ENCODE measurements around the gene COL25A1. TPM values are rescaled to one million over a fixed set of nuclear protein-coding genes. Genes with fewer than 3 reads are reported as not detected.
A peak's percentile ranks its signal among the peaks of the same experiment; 100 is the strongest.

COL25A1 gene
- total RNA-seq, 2 donors from 2014 or later, result 4.0 to 6.2 TPM

- Histone ChIP-seq H3K4me3 (ENCODE audit: low read length) (no peak overlapping the region), H3K27ac (ENCODE audit: low read depth, low read length) (no peak overlapping the region), H3K9me3 (ENCODE audit: control insufficient read depth, low read length) (peaks cover 30% of the 10 kb centered on the region), H3K9ac (ENCODE audit: extremely low read depth, low read length, poor library complexity, severe bottlenecking) (no peak overlapping the region), H3K4me1 (ENCODE audit: control insufficient read depth, insufficient read depth, low read length) (no peaks in the 10 kb centered on the region), H3K36me3 (ENCODE audit: control insufficient read depth, insufficient read depth, low read length) (no peaks in the 10 kb centered on the region), H3K27me3 (ENCODE audit: control insufficient read depth, insufficient read depth, low read length, poor library complexity, severe bottlenecking) (peaks cover 20% of the 10 kb centered on the region)
- no peak overlapping the region for H3K27ac Mint-ChIP-seq
- WGBS, 2 experiments (ENCODE audit: insufficient coverage in 1 of 2, insufficient read length in 1 of 2), result 100% methylated on average over 4 of the region's 4 CpGs; no CpG with 5 or more reads in 1 of the 2 experiments
- peaks cover 13% of the 10 kb centered on the region for H3K4me1 Mint-ChIP-seq
- no peak for DNase-seq
- no peak for TF ChIP-seq CTCF (conservative IDR thresholded peaks at IDR 0.05)
- H3K4me3 Mint-ChIP-seq, result no peak overlapping the region
- H3K36me3 Mint-ChIP-seq (ENCODE audit: low read depth), result peaks cover 5% of the 10 kb centered on the region
- H3K27me3 Mint-ChIP-seq (ENCODE audit: insufficient read depth), result peaks cover 31% of the 10 kb centered on the region
- H3K9me3 Mint-ChIP-seq, result peaks cover 40% of the 10 kb centered on the region
Measured at GRCh38 chr4:108763986-108764385, 538.5 kb downstream of the COL25A1 start.

- Mint-ChIP-seq H3K4me1 (peaks cover 13% of the 10 kb centered on the region), H3K36me3 (ENCODE audit: low read depth) (peaks cover 5% of the 10 kb centered on the region), H3K27me3 (ENCODE audit: insufficient read depth) (peaks cover 31% of the 10 kb centered on the region), H3K4me3 (peak overlapping the region; percentile 76), H3K27ac (no peak overlapping the region), H3K9me3 (peaks cover 40% of the 10 kb centered on the region)
- Histone ChIP-seq H3K9ac (ENCODE audit: extremely low read depth, low read length, poor library complexity, severe bottlenecking) (no peak overlapping the region), H3K27ac (ENCODE audit: low read depth, low read length) (no peak overlapping the region), H3K27me3 (ENCODE audit: control insufficient read depth, insufficient read depth, low read length, poor library complexity, severe bottlenecking) (peaks cover 20% of the 10 kb centered on the region), H3K4me1 (ENCODE audit: control insufficient read depth, insufficient read depth, low read length) (no peaks in the 10 kb centered on the region), H3K36me3 (ENCODE audit: control insufficient read depth, insufficient read depth, low read length) (no peaks in the 10 kb centered on the region), H3K4me3 (ENCODE audit: low read length) (peak overlapping the region; percentile 78), H3K9me3 (ENCODE audit: control insufficient read depth, low read length) (peaks cover 30% of the 10 kb centered on the region)
- 53 to 81% methylated on average over 7 to 11 of the region's 11 CpGs for WGBS, 2 experiments (ENCODE audit: insufficient coverage in 1 of 2, insufficient read length in 1 of 2)
- no peak for DNase-seq
- TF ChIP-seq CTCF (conservative IDR thresholded peaks at IDR 0.05), result no peak
Measured at GRCh38 chr4:108763226-108763593, 539.2 kb downstream of the COL25A1 start.

DNA sequence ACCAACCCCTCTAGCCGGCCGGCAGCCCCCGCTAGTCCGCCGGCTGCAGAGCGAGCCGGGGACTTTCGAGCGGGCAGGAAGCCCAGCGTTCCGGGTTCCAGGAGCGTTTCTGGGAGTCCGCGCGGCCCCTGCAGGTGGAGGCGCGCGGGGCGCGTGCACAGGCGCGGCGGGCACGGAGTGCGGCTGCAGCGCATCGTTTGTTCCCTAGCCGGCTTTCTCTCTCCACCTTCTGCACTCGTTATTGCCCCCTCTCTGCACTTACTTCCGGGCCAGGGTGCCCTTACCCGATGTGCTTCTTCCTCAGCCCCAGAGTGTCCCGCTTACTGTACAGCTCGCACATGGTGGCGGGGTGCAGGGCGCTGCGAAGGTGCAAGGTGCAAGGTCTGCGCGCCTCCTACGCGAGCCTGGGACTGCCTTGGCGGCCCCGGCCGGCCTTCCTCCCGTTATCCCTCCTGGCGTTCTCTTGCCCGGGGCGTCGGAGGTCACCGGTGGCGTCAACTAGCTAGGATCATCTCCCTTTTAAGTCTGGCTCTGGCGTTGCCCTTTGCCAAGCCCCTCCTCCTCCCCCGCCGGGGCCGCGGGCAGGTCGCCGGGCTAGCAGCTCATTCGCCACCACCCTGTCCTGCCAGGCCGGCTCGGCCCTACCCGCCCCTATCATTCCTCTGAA lies 539.8 kb downstream of the COL25A1 start, which contains the start of gene ETNPPL:
Gene ETNPPL (minus strand): TSS at position 495 of the 667 bp plus-strand sequence. CDS start 155 bp downstream, at position 340.
- Histone ChIP-seq H3K27me3 (ENCODE audit: control insufficient read depth, insufficient read depth, low read length, poor library complexity, severe bottlenecking) (peaks cover 20% of the 10 kb centered on the region), H3K27ac (ENCODE audit: low read depth, low read length) (no peak within 1 kb of the TSS), H3K9me3 (ENCODE audit: control insufficient read depth, low read length) (peaks cover 30% of the 10 kb centered on the region), H3K4me3 (ENCODE audit: low read length) (peak within 1 kb of the TSS; percentile 78), H3K36me3 (ENCODE audit: control insufficient read depth, insufficient read depth, low read length) (no peaks in the 10 kb centered on the region), H3K4me1 (ENCODE audit: control insufficient read depth, insufficient read depth, low read length) (no peaks in the 10 kb centered on the region), H3K9ac (ENCODE audit: extremely low read depth, low read length, poor library complexity, severe bottlenecking) (no peak within 1 kb of the TSS)
- Mint-ChIP-seq H3K36me3 (ENCODE audit: low read depth) (peaks cover 5% of the 10 kb centered on the region), H3K27ac (no peak within 1 kb of the TSS), H3K27me3 (ENCODE audit: insufficient read depth) (peaks cover 31% of the 10 kb centered on the region), H3K4me3 (peak within 1 kb of the TSS; percentile 76), H3K9me3 (peaks cover 38% of the 10 kb centered on the region), H3K4me1 (peaks cover 13% of the 10 kb centered on the region)
- WGBS, 2 experiments (ENCODE audit: insufficient coverage in 1 of 2, insufficient read length in 1 of 2), result 2% methylated on average over 37 to 61 of the region's 61 CpGs
- peak; percentile 91 for DNase-seq
- peak; percentile 48 for TF ChIP-seq CTCF (conservative IDR thresholded peaks at IDR 0.05)

Other genes with a start within 250 kb of the COL25A1 start
- 10 to 100 TPM; 42.5 to 48.6 TPM for gene SEC24B, start 131.2 kb upstream of the COL25A1 start, total RNA-seq

Measured in endodermal cell (in vitro differentiated cells).